Hematopoietic multipotent progenitor cell treated with erythropoietin and hydrocortisone succinate and interleukin-3 and kit ligand, for 17 days (in vitro differentiated cells): ENCODE data around the gene CYP21A2.
"Not testable (repeated sequence)": the region's sequence is repeated elsewhere in the genome, so short reads cannot be mapped to it uniquely, and the experiment has no call there.

Experiments
- DNase-seq: peaks from one replicate; pipeline ENCODE4 v3.0.0-alpha.2; 2015; ENCODE audit warnings: low spot score

Gene CYP21A2

GRCh38 chr6:32035283-32036013 is 2.8 kb upstream of the CYP21A2 start:
- not testable (repeated sequence) for DNase-seq

- DNase-seq = not testable (repeated sequence)
Measured at GRCh38 chr6:32037136-32037535, 1.1 kb upstream of the CYP21A2 start.

GRCh38 chr6:32038878-32039277 is 663 bp downstream of the CYP21A2 start:
- not testable (repeated sequence) for DNase-seq

GRCh38 chr6:32039321-32040274 is 1.4 kb downstream of the CYP21A2 start:
- not testable (repeated sequence) for DNase-seq

GRCh38 chr6:32040299-32041049 is 2.3 kb downstream of the CYP21A2 start:
- DNase-seq = not testable (repeated sequence)

GRCh38 chr6:32041050-32041321 is 2.8 kb downstream of the CYP21A2 start:
- not testable (repeated sequence) for DNase-seq

- not testable (repeated sequence) for DNase-seq
Measured at GRCh38 chr6:32041385-32041784, 3.2 kb downstream of the CYP21A2 start.

GRCh38 chr6:32042276-32042675 is 4.1 kb downstream of the CYP21A2 start:
- DNase-seq = not testable (repeated sequence)

GRCh38 chr6:32043589-32044380 is 5.6 kb downstream of the CYP21A2 start:
- not testable (repeated sequence) for DNase-seq

GRCh38 chr6:32044916-32045315 is 6.7 kb downstream of the CYP21A2 start:
- DNase-seq = not testable (repeated sequence)

- peak; percentile 52 for DNase-seq
Measured at GRCh38 chr6:32045811-32046449, 7.7 kb downstream of the CYP21A2 start.

- DNase-seq = no peak
Measured at GRCh38 chr6:32046450-32047083, 8.4 kb downstream of the CYP21A2 start.

GRCh38 chr6:32047084-32047478 is 8.9 kb downstream of the CYP21A2 start:
- no peak for DNase-seq

GRCh38 chr6:32047539-32047854 is 9.3 kb downstream of the CYP21A2 start:
- no peak for DNase-seq

- DNase-seq = peak; percentile 64
Measured at GRCh38 chr6:32047855-32048766, 9.9 kb downstream of the CYP21A2 start.

GRCh38 chr6:32049149-32049548 is 10.9 kb downstream of the CYP21A2 start:
- not testable (repeated sequence) for DNase-seq

GRCh38 chr6:32049736-32050135 is 11.5 kb downstream of the CYP21A2 start:
- DNase-seq = not testable (repeated sequence)

- DNase-seq = no peak
Measured at GRCh38 chr6:32050562-32050961, 12.3 kb downstream of the CYP21A2 start.

- not testable (repeated sequence) for DNase-seq
Measured at GRCh38 chr6:32052626-32053025, 14.4 kb downstream of the CYP21A2 start.

GRCh38 chr6:32053314-32053713 is 15.1 kb downstream of the CYP21A2 start:
- not testable (repeated sequence) for DNase-seq
